Neuronal stem cell (in vitro differentiated cells): Measurements from ENCODE around the gene TACSTD2.
A peak's percentile ranks its signal among the peaks of the same experiment; 100 is the strongest.
"Not testable (repeated sequence)": the region's sequence is repeated elsewhere in the genome, so short reads cannot be mapped to it uniquely, and the experiment has no call there.

Experiments
- DNase-seq: peaks from one replicate; pipeline ENCODE4 v3.0.0-alpha.2; 2013; ENCODE audit warnings: low spot score
- H2AFZ ChIP-seq: one replicate; pipeline ENCODE4 v1.6.1; 2013; ENCODE audit warnings: mild to moderate bottlenecking, low read length, inconsistent platforms
- H2AK5ac ChIP-seq: 2 replicates; pipeline ENCODE4 v1.6.1; 2013; ENCODE audit warnings: low read depth, mild to moderate bottlenecking, inconsistent platforms, low read length, moderate library complexity, mixed read lengths
- H2BK120ac ChIP-seq: 2 replicates; pipeline ENCODE4 v1.6.1; 2013; ENCODE audit warnings: low read depth, mild to moderate bottlenecking, inconsistent platforms, low read length, moderate library complexity, mixed read lengths
- H2BK12ac ChIP-seq: one replicate; pipeline ENCODE4 v1.6.1; 2013; ENCODE audit warnings: low read length, inconsistent platforms
- H2BK15ac ChIP-seq: 2 replicates; pipeline ENCODE4 v1.6.1; 2013; ENCODE audit warnings: mild to moderate bottlenecking, low read length, inconsistent platforms, mixed read lengths
- H2BK5ac ChIP-seq: one replicate; pipeline ENCODE4 v1.6.1; 2013; ENCODE audit warnings: inconsistent platforms, mild to moderate bottlenecking, low read length, moderate library complexity
- H3K14ac ChIP-seq: one replicate; pipeline ENCODE4 v1.6.1; 2013; ENCODE audit warnings: low read length, inconsistent platforms
- H3K18ac ChIP-seq: 2 replicates; pipeline ENCODE4 v1.6.1; 2013; ENCODE audit warnings: low read length, inconsistent platforms
- H3K23ac ChIP-seq: 2 replicates; pipeline ENCODE4 v1.6.1; 2013; ENCODE audit warnings: low read depth, mild to moderate bottlenecking, mixed read lengths, low read length, inconsistent platforms; ENCODE audit not compliant: poor library complexity
- H3K27ac ChIP-seq: replicated peaks from 3 replicates; pipeline ENCODE4 v1.5.1; 2013; ENCODE audit warnings: low read length, inconsistent platforms
- H3K27me3 ChIP-seq, 3 experiments: 2 replicates each; pipeline ENCODE4 v1.6.1; 2013; ENCODE audit warnings: low read length in 3 of 3, mild to moderate bottlenecking in 2 of 3, inconsistent platforms in 1 of 3, low read depth in 1 of 3, mixed read lengths in 1 of 3, moderate library complexity in 1 of 3; ENCODE audit not compliant: control insufficient read depth in 3 of 3, insufficient read depth in 3 of 3
- H3K36me3 ChIP-seq, 2 donors: replicated peaks in 1 of 2; 2 replicates each; pipeline ENCODE4 v1.6.1; 2013; ENCODE audit warnings: low read length in 2 of 2; ENCODE audit not compliant: control insufficient read depth in 2 of 2, insufficient read depth in 2 of 2
- H3K4ac ChIP-seq: 2 replicates; pipeline ENCODE4 v1.6.1; 2013; ENCODE audit warnings: inconsistent platforms, mild to moderate bottlenecking, low read length, moderate library complexity
- H3K4me1 ChIP-seq, 2 donors: 1 replicate in 1 of 2; 2 replicates in 1 of 2; pipeline ENCODE4 v1.6.1; 2013; ENCODE audit warnings: low read length in 2 of 2, low read depth in 1 of 2; ENCODE audit not compliant: control insufficient read depth in 2 of 2, insufficient read depth in 1 of 2
- H3K4me2 ChIP-seq: one replicate; pipeline ENCODE4 v1.6.1; 2013; ENCODE audit warnings: mild to moderate bottlenecking, low read length, inconsistent platforms; ENCODE audit not compliant: insufficient read depth, poor library complexity, severe bottlenecking
- H3K4me3 ChIP-seq, 2 donors: 2 replicates each; pipeline ENCODE4 v1.5.1; 2013; ENCODE audit warnings: low read length in 2 of 2, mild to moderate bottlenecking in 2 of 2, inconsistent platforms in 1 of 2, moderate library complexity in 1 of 2
- H3K79me1 ChIP-seq: one replicate; pipeline ENCODE4 v1.6.1; 2013; ENCODE audit warnings: low read depth, mild to moderate bottlenecking, inconsistent platforms, low read length, moderate library complexity
- H3K9ac ChIP-seq: one replicate; pipeline ENCODE4 v1.6.1; 2013; ENCODE audit warnings: mild to moderate bottlenecking, low read depth, low read length, inconsistent platforms; ENCODE audit not compliant: poor library complexity
- H3K9me3 ChIP-seq, 2 donors: replicated peaks in 1 of 2; 2 replicates each; pipeline versions ENCODE3 to v1.6.1; 2013; ENCODE audit warnings: low read length in 2 of 2, mild to moderate bottlenecking in 2 of 2, inconsistent platforms in 1 of 2, low read depth in 1 of 2, mixed read lengths in 1 of 2, moderate library complexity in 1 of 2; ENCODE audit not compliant: control insufficient read depth in 2 of 2, insufficient read depth in 1 of 2
- H4K8ac ChIP-seq: one replicate; pipeline ENCODE4 v1.6.1; 2013; ENCODE audit warnings: low read depth, mild to moderate bottlenecking, inconsistent platforms, low read length, moderate library complexity
- H4K91ac ChIP-seq: one replicate; pipeline ENCODE4 v1.6.1; 2013; ENCODE audit warnings: low read length, low read depth, mild to moderate bottlenecking, inconsistent platforms; ENCODE audit not compliant: poor library complexity
- WGBS, 2 donors: extraction: QIAGEN DNeasy Blood & Tissue Kit; methylation state at CpG; one replicate each; pipeline ENCODE4 v1.1.7; 2013; ENCODE audit warnings: missing lambda C conversion rate in 2 of 2, mixed read lengths in 1 of 2; ENCODE audit not compliant: insufficient read length in 2 of 2, insufficient replicate concordance in 1 of 2; ENCODE audit errors: extremely low coverage in 2 of 2; 5-methylcytosine and 5-hydroxymethylcytosine counted together

Gene TACSTD2

DNA sequence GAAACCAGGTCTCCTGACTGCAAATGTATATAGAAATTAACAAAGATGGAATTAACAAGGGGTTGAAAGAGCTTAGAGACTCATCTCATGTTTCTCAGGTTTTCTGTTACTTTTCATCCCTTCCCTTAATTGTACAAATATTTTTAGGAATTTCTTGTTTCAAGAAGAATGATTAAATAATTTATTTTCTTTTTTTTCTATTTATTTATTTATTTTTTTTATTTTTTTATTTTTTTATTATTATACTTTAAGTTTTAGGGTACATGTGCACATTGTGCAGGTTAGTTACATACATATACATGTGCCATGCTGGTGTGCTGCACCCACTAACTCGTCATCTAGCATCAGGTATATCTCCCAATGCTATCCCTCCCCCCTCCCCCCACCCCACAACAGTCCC lies 5.1 kb upstream of the TACSTD2 start:
- peaks cover 5 to 12% (median 8%) of the 10 kb centered on the region in 3 experiments for H3K27me3 ChIP-seq
- H3K4me2 ChIP-seq, H2BK120ac ChIP-seq, H3K9me3 ChIP-seq, H2AK5ac ChIP-seq, H4K8ac ChIP-seq, H3K9ac ChIP-seq, H2BK5ac ChIP-seq, H3K14ac ChIP-seq, H2BK12ac ChIP-seq, H2BK15ac ChIP-seq, DNase-seq, H3K79me1 ChIP-seq, H3K4me1 ChIP-seq, H3K4me3 ChIP-seq, H3K18ac ChIP-seq, H3K23ac ChIP-seq, H4K91ac ChIP-seq, H3K4ac ChIP-seq, H2AFZ ChIP-seq, H3K27ac ChIP-seq, H3K36me3 ChIP-seq: not testable (repeated sequence)
- WGBS, 2 donors: no CpG with 5 or more reads among the region's 1 CpG

DNA sequence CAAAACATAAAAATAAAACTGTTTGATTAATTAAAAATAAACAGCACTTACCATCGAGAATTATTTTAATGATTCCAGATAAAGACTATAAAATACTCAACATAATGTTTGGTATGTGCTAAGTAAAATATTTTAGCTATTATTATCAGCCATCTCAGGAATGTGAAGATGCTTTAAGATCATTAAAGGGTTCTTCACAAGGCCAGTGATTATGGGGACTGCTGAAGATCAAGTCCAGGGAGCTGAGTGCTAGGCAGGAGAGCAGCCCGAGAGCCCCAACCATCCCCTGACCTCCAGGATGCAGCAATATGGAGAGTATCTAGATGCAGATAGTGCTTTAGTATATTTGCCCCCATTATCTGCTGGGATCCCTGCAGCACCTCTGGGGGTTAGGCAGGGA lies 4.6 kb upstream of the TACSTD2 start:
- H3K18ac ChIP-seq: no peak overlapping the region
- no peak overlapping the region for H3K23ac ChIP-seq
- H3K4ac ChIP-seq: no peak overlapping the region
- H3K9me3 ChIP-seq: peaks cover 0 to under 1% of the 10 kb centered on the region in 2 donors
- no peak overlapping the region for H3K4me3 ChIP-seq
- H3K14ac ChIP-seq: no peak overlapping the region
- no peak overlapping the region for H3K9ac ChIP-seq
- H4K8ac ChIP-seq: no peak overlapping the region
- no peak overlapping the region for H3K4me2 ChIP-seq
- H3K27ac ChIP-seq: no peak overlapping the region
- H2AFZ ChIP-seq: no peak overlapping the region
- H2BK5ac ChIP-seq: no peak overlapping the region
- H3K4me1 ChIP-seq: peaks cover 0 to 5% of the 10 kb centered on the region in 2 donors
- H4K91ac ChIP-seq: no peak overlapping the region
- no CpG with 5 or more reads among the region's 2 CpGs for WGBS, 2 donors
- no peak overlapping the region for H2BK12ac ChIP-seq
- DNase-seq: no peak
- H3K36me3 ChIP-seq: no peaks in the 10 kb centered on the region
- H2BK120ac ChIP-seq: no peak overlapping the region
- H3K27me3 ChIP-seq: peaks cover 9 to 13% (median 10%) of the 10 kb centered on the region in 3 experiments
- no peaks in the 10 kb centered on the region for H3K79me1 ChIP-seq
- no peak overlapping the region for H2BK15ac ChIP-seq
- no peak overlapping the region for H2AK5ac ChIP-seq

DNA sequence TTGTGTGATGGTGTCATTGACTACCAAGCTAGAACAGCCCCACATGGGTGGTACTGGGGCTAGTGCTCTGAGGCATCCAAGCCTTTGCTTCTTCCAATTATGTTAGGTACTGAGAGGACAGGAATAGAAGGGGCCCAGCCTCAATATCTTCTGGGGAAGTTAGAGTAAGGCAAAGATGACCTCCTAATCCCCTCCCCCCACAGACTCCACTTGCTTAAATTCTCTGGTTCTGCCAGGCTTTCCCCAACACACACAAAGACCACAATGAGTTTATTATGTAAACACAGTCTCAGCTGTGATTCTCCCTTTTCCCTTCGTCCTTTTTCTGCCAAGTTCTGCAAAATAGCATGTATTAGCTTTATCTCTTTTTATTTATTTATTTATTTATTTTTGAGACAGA lies 3.1 kb upstream of the TACSTD2 start:
- Histone ChIP-seq H3K23ac (no peak overlapping the region), H4K91ac (no peak overlapping the region), H2AK5ac (no peak overlapping the region), H3K9ac (no peak overlapping the region), H3K4me2 (no peak overlapping the region), H3K36me3 (no peaks in the 10 kb centered on the region), H2BK12ac (no peak overlapping the region), H2BK15ac (no peak overlapping the region), H2AFZ (no peak overlapping the region), H4K8ac (no peak overlapping the region), H3K14ac (no peak overlapping the region), H3K27ac (no peak overlapping the region), H3K18ac (no peak overlapping the region), H3K4me1 (peaks cover 0 to 2% of the 10 kb centered on the region in 2 donors), H2BK120ac (no peak overlapping the region), H3K79me1 (no peaks in the 10 kb centered on the region), H3K27me3 (peaks cover 6 to 22% (median 15%) of the 10 kb centered on the region in 3 experiments), H3K4ac (no peak overlapping the region), H3K4me3 (no peak overlapping the region), H2BK5ac (no peak overlapping the region), H3K9me3 (peaks cover 0 to 5% of the 10 kb centered on the region in 2 donors)
- no CpG with 5 or more reads among the region's 1 CpG for WGBS, 2 donors
- DNase-seq: no peak

DNA sequence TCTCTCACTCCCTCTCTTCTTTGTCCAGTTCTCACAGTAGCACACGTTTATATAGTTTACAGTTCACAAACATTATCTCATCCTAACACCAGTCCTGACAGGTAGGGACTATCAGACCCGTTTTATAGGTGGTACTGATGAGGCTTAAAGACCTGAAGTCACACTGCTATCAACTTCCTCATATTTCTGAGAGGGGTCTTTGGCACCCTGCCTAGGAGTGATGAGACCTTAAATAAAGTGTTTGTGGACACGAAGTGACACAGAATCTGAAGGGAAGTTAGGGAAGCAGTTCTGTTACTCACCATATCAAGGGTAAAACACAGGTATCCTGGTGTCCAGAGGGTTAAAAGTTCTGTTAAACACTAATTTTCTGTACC lies 590 bp upstream of the TACSTD2 start:
- Histone ChIP-seq H3K4ac (no peak overlapping the region), H3K27ac (no peak overlapping the region), H3K9me3 (peaks cover 0 to 5% of the 10 kb centered on the region in 2 donors), H2AK5ac (no peak overlapping the region), H3K4me1 (peaks cover 5 to 7% of the 10 kb centered on the region in 2 donors), H3K14ac (no peak overlapping the region), H2BK120ac (no peak overlapping the region), H3K9ac (no peak overlapping the region), H3K18ac (no peak overlapping the region), H3K36me3 (no peaks in the 10 kb centered on the region), H3K23ac (no peak overlapping the region), H4K8ac (no peak overlapping the region), H3K4me2 (peak overlapping the region; percentile 72), H2AFZ (no peak overlapping the region), H4K91ac (no peak overlapping the region), H2BK15ac (no peak overlapping the region), H2BK12ac (no peak overlapping the region), H3K79me1 (no peaks in the 10 kb centered on the region), H2BK5ac (no peak overlapping the region), H3K27me3 (peaks cover 0 to 22% (median 15%) of the 10 kb centered on the region in 3 experiments), H3K4me3 (no peak overlapping the region)
- DNase-seq: no peak
- no CpG with 5 or more reads among the region's 3 CpGs for whole genome bisulfite sequencing, 2 donors
